ENCODE results near the gene MTG1.
"Not testable (repeated sequence)": the region's sequence is repeated elsewhere in the genome, so short reads cannot be mapped to it uniquely, and the experiment has no call there.

The MTG1 gene

GRCh38 chr10:133379152-133379800 is 14.7 kb upstream of the MTG1 start, which contains the start of gene PAOX:
PAOX (plus strand) TSS chr10:133379262; CDS start chr10:133379317, 55 bp downstream.
- peak within 1 kb of the TSS; percentile 64 for H3K9ac ChIP-seq (ENCODE audit: low read length in 2 of 2)
- H3K9me3 ChIP-seq (ENCODE audit: control insufficient read depth in 2 of 2, low read length in 2 of 2), result no peaks in the 10 kb centered on the region
- peak within 1 kb of the TSS; percentile 18 for H3K27ac ChIP-seq (ENCODE audit: low read length)
- H3K4me1 ChIP-seq (ENCODE audit: control insufficient read depth, insufficient read depth, low read length), result peaks cover 17% of the 10 kb centered on the region
- peaks cover 0 to 4% of the 10 kb centered on the region in 2 donors for H3K36me3 ChIP-seq (ENCODE audit: control insufficient read depth in 2 of 2, insufficient read depth in 2 of 2, low read length in 2 of 2)
- peak within 1 kb of the TSS; percentile 87 to 88 for H3K4me3 ChIP-seq (ENCODE audit: low read length in 2 of 2)
- H3K27me3 ChIP-seq (ENCODE audit: control insufficient read depth in 1 of 2, insufficient read depth in 2 of 2, low read length in 2 of 2), result no peaks in the 10 kb centered on the region

- Histone ChIP-seq H3K4me1 (ENCODE audit: control insufficient read depth, insufficient read depth, low read length) (peaks cover 15% of the 10 kb centered on the region), H3K27me3 (ENCODE audit: control insufficient read depth in 1 of 2, insufficient read depth in 2 of 2, low read length in 2 of 2) (no peaks in the 10 kb centered on the region), H3K27ac (ENCODE audit: low read length) (no peak overlapping the region), H3K36me3 (ENCODE audit: control insufficient read depth in 2 of 2, insufficient read depth in 2 of 2, low read length in 2 of 2) (peaks cover 0 to 4% of the 10 kb centered on the region in 2 donors), H3K9me3 (ENCODE audit: control insufficient read depth in 2 of 2, low read length in 2 of 2) (no peaks in the 10 kb centered on the region), H3K4me3 (ENCODE audit: low read length in 2 of 2) (peak overlapping the region; percentile 51 to 73), H3K9ac (ENCODE audit: low read length in 2 of 2) (peak overlapping the region; percentile 47 to 62)
Observed at GRCh38 chr10:133379801-133380666, 13.9 kb upstream of the MTG1 start.

- Histone ChIP-seq H3K36me3 (ENCODE audit: control insufficient read depth in 2 of 2, insufficient read depth in 2 of 2, low read length in 2 of 2) (peaks cover 0 to 4% of the 10 kb centered on the region in 2 donors), H3K27me3 (ENCODE audit: control insufficient read depth in 1 of 2, insufficient read depth in 2 of 2, low read length in 2 of 2) (no peaks in the 10 kb centered on the region), H3K9me3 (ENCODE audit: control insufficient read depth in 2 of 2, low read length in 2 of 2) (no peaks in the 10 kb centered on the region), H3K9ac (ENCODE audit: low read length in 2 of 2) (no peak overlapping the region), H3K4me3 (ENCODE audit: low read length in 2 of 2) (no peak overlapping the region), H3K27ac (ENCODE audit: low read length) (no peak overlapping the region), H3K4me1 (ENCODE audit: control insufficient read depth, insufficient read depth, low read length) (peaks cover 15% of the 10 kb centered on the region)
Observed at GRCh38 chr10:133381036-133381435, 12.9 kb upstream of the MTG1 start.

GRCh38 chr10:133383551-133383950 is 10.4 kb upstream of the MTG1 start:
- H3K36me3 ChIP-seq (ENCODE audit: control insufficient read depth in 2 of 2, insufficient read depth in 2 of 2, low read length in 2 of 2), result peaks cover 0 to 8% of the 10 kb centered on the region in 2 donors
- no peak overlapping the region for H3K4me3 ChIP-seq (ENCODE audit: low read length in 2 of 2)
- no peaks in the 10 kb centered on the region for H3K9me3 ChIP-seq (ENCODE audit: control insufficient read depth in 2 of 2, low read length in 2 of 2)
- H3K9ac ChIP-seq (ENCODE audit: low read length in 2 of 2), result no peak overlapping the region
- no peaks in the 10 kb centered on the region for H3K27me3 ChIP-seq (ENCODE audit: control insufficient read depth in 1 of 2, insufficient read depth in 2 of 2, low read length in 2 of 2)
- peaks cover 9% of the 10 kb centered on the region for H3K4me1 ChIP-seq (ENCODE audit: control insufficient read depth, insufficient read depth, low read length)
- H3K27ac ChIP-seq (ENCODE audit: low read length), result no peak overlapping the region

DNA sequence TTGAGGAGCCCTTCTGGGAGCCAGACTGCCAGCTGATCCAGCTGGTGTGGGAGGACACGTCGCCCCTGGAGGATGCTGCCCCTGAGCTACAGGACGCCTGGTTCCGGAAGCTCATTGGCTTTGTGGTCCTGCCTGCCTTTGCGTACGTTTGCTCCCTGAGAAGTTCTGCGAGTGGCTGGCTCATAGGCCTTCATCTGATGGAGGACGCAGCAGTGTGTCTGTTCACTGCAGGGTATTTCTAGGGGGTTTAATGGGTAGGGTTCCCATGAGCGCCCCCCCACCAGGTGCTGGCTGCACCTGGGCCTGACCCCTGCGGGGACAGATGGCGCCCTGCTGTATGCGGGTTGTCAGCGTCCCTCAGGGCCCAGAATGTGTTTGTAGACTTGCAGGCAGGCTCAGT is 9.9 kb upstream of the MTG1 start:
- H3K9me3 ChIP-seq (ENCODE audit: control insufficient read depth in 2 of 2, low read length in 2 of 2), result no peaks in the 10 kb centered on the region
- H3K4me1 ChIP-seq (ENCODE audit: control insufficient read depth, insufficient read depth, low read length), result peaks cover 9% of the 10 kb centered on the region
- H3K36me3 ChIP-seq (ENCODE audit: control insufficient read depth in 2 of 2, insufficient read depth in 2 of 2, low read length in 2 of 2), result peaks cover 0 to 8% of the 10 kb centered on the region in 2 donors
- H3K27ac ChIP-seq (ENCODE audit: low read length), result no peak overlapping the region
- no peaks in the 10 kb centered on the region for H3K27me3 ChIP-seq (ENCODE audit: control insufficient read depth in 1 of 2, insufficient read depth in 2 of 2, low read length in 2 of 2)
- no peak overlapping the region for H3K4me3 ChIP-seq (ENCODE audit: low read length in 2 of 2)
- no peak overlapping the region for H3K9ac ChIP-seq (ENCODE audit: low read length in 2 of 2)

DNA sequence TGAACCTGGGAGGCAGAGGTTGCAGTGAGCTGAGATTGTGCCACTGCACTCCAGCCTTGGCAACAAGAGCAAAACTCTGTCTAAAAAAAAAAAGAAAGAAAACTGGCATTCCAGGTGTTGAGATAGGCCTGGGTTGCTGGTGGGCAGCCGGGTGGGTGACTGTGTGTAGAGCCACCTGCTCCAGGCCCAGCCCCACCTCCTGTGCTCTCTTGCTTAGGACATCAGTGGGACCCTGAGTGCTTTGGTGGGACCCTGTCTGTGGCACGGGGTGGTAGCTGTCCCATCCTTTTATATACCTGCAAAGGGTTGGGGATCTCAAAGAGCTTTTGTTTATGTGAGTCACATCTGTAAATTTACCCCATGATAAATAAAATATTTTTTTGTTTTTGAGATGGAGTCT is 8.7 kb upstream of the MTG1 start:
- Histone ChIP-seq H3K27ac (ENCODE audit: low read length) (no peak overlapping the region), H3K27me3 (ENCODE audit: control insufficient read depth in 1 of 2, insufficient read depth in 2 of 2, low read length in 2 of 2) (no peaks in the 10 kb centered on the region), H3K4me3 (ENCODE audit: low read length in 2 of 2) (no peak overlapping the region), H3K9me3 (ENCODE audit: control insufficient read depth in 2 of 2, low read length in 2 of 2) (no peaks in the 10 kb centered on the region), H3K4me1 (ENCODE audit: control insufficient read depth, insufficient read depth, low read length) (peaks cover under 1% of the 10 kb centered on the region), H3K36me3 (ENCODE audit: control insufficient read depth in 2 of 2, insufficient read depth in 2 of 2, low read length in 2 of 2) (peaks cover 0 to 8% of the 10 kb centered on the region in 2 donors), H3K9ac (ENCODE audit: low read length in 2 of 2) (no peak overlapping the region)

GRCh38 chr10:133386951-133387350 is 7.0 kb upstream of the MTG1 start:
- not testable (repeated sequence) for H3K9me3 ChIP-seq (ENCODE audit: control insufficient read depth in 2 of 2, low read length in 2 of 2); H3K27ac ChIP-seq (ENCODE audit: low read length); H3K9ac ChIP-seq (ENCODE audit: low read length in 2 of 2); H3K4me1 ChIP-seq (ENCODE audit: control insufficient read depth, insufficient read depth, low read length); H3K36me3 ChIP-seq (ENCODE audit: control insufficient read depth in 2 of 2, insufficient read depth in 2 of 2, low read length in 2 of 2); H3K27me3 ChIP-seq (ENCODE audit: control insufficient read depth in 1 of 2, insufficient read depth in 2 of 2, low read length in 2 of 2); H3K4me3 ChIP-seq (ENCODE audit: low read length in 2 of 2)

DNA sequence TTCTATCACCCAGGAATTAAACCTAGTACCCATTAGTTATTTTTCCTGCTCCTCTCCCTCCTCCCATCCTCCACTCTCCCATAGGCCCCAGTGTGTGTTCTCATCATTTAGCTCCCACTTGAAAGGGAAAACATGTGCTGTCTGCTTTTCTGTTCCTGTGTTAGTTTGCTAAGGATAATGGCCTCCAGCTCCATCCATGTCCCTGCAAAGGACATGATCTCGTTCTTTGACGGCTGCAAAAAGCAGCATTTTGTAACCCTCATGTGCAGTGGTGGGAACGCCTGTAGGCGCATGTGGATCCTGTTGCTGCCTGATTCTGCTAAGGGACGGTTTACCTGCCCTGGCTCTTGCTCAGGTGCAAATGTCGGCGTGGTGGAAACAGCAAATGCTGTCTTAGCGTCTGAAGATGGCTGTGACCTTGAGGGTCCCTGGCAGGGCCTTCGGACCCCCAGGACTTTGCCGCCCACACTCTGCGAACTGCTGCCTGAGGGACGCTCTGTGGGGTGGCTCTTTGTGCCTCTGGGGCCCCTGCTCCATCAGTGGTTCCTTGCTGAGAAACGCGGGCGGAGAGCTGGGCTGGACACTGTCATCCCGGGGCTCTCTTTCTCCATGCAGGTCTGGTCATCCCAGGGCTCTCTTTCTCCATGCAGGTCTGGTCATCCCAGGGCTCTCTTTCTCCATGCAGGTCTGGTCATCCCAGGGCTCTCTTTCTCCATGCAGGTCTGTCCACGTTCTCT is 5.6 kb upstream of the MTG1 start:
- H3K27me3 ChIP-seq (ENCODE audit: control insufficient read depth in 1 of 2, insufficient read depth in 2 of 2, low read length in 2 of 2), result no peaks in the 10 kb centered on the region
- no peaks in the 10 kb centered on the region for H3K4me1 ChIP-seq (ENCODE audit: control insufficient read depth, insufficient read depth, low read length)
- H3K4me3 ChIP-seq (ENCODE audit: low read length in 2 of 2), result no peak overlapping the region
- peaks cover 0 to 4% of the 10 kb centered on the region in 2 donors for H3K36me3 ChIP-seq (ENCODE audit: control insufficient read depth in 2 of 2, insufficient read depth in 2 of 2, low read length in 2 of 2)
- no peak overlapping the region for H3K9ac ChIP-seq (ENCODE audit: low read length in 2 of 2)
- no peaks in the 10 kb centered on the region for H3K9me3 ChIP-seq (ENCODE audit: control insufficient read depth in 2 of 2, low read length in 2 of 2)
- no peak overlapping the region for H3K27ac ChIP-seq (ENCODE audit: low read length)

DNA sequence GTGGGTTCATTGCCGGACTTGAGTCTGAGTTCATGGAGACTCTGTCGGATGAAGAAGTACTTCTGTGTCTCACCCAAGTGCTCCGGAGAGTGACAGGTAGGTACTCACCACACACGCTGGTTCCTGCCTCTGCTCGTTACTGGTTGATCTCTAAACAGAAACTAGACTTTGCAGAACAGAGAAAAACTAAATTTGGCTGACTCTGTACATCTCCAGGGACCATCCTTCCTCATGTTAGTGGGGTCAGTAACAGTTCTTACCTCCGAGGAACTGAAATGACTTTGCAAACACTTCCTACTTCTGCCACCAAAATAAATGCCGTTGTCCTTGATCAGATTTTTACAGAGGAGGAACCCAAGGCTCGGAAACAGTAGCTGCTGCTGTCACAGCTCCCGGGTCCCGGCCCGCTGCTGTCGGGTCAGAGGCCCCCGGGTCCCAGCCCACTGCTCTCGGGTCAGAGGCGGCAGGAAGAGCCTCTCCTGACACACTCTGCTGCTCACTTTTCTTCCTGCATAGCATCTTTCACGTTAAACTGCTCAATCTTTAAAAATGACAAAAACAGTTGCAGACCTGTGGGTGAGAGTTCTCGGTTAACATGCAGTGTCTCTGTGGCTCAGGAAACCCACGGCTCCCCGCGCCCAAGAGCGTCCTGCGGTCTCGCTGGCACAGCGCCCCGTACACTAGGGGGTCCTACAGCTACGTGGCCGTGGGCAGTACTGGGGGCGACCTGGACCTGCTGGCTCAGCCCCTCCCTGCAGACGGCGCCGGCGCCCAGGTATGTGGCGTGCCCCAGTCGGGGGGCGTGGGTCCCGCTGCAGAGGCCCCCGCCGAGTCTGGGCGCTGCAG is 4.8 kb upstream of the MTG1 start:
- Histone ChIP-seq H3K27ac (ENCODE audit: low read length) (no peak overlapping the region), H3K9me3 (ENCODE audit: control insufficient read depth in 2 of 2, low read length in 2 of 2) (no peaks in the 10 kb centered on the region), H3K9ac (ENCODE audit: low read length in 2 of 2) (no peak overlapping the region), H3K27me3 (ENCODE audit: control insufficient read depth in 1 of 2, insufficient read depth in 2 of 2, low read length in 2 of 2) (no peaks in the 10 kb centered on the region), H3K36me3 (ENCODE audit: control insufficient read depth in 2 of 2, insufficient read depth in 2 of 2, low read length in 2 of 2) (peaks cover 0 to 4% of the 10 kb centered on the region in 2 donors), H3K4me1 (ENCODE audit: control insufficient read depth, insufficient read depth, low read length) (no peaks in the 10 kb centered on the region), H3K4me3 (ENCODE audit: low read length in 2 of 2) (no peak overlapping the region)

All from stomach smooth muscle (tissue), 2 donors.